Islet of Langerhans (tissue), 1 donor: Measurements from ENCODE around the gene TMEM200C.
"Not testable (repeated sequence)": the region's sequence is repeated elsewhere in the genome, so short reads cannot be mapped to it uniquely, and the experiment has no call there.

Experiments used
- FAIRE-seq: peaks from one replicate; lab custom pipeline; 2011; peaks lifted over from hg19 to GRCh38; lab: Jason Lieb, UNC

TMEM200C gene

DNA sequence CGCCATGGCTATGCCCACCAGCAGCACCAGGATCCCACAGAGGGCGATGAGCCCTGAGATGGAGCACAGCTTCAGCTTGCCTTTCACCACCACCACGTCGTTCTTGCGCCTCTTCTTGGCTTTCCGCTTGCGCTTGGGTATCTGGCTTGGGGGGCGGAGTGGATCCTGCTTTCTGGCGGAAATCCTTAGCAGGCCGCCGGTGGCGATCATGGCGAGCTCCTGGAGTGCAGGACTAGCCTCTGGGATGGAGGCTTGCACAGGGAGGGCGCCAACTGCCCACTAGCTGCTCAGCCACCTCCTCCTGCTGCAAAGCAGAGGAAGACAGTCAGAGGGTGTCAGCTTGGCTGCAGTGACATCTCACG is 3.5 kb downstream of the TMEM200C start:
- no peak for FAIRE-seq

DNA sequence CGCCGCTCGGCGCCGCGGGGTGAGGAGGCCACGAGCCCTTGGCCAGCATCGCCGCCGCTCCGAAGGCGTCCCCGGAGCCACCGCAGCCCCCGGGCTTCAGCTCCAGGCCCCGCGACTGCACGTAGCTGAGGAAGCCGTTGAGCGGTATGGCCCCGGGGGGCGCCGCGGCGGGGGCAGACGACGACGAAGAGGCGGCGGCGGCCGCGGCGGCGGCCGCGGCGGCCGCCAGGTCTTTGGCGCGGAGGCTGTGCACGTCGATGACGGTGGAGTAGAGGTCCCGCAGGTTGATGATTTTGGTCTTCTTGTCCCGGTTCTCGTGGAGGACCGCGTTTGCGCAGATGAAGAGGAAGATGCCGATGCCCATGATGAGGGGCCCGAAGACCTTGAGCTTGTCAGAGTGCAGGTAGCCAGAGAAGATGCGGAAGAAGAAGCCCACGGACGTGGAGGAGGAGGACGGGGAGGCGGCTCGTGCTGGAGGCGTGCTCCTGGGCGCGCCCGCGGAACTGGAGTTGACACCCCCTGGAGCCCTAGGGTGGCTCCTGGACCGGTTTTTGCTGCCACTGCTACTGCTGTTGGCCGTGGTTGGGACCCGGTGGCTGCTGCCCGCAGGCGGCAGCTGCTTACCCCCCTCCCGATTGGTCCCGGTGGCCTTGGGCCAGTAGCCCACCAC is 4.0 kb downstream of the TMEM200C start:
- FAIRE-seq: no peak

DNA sequence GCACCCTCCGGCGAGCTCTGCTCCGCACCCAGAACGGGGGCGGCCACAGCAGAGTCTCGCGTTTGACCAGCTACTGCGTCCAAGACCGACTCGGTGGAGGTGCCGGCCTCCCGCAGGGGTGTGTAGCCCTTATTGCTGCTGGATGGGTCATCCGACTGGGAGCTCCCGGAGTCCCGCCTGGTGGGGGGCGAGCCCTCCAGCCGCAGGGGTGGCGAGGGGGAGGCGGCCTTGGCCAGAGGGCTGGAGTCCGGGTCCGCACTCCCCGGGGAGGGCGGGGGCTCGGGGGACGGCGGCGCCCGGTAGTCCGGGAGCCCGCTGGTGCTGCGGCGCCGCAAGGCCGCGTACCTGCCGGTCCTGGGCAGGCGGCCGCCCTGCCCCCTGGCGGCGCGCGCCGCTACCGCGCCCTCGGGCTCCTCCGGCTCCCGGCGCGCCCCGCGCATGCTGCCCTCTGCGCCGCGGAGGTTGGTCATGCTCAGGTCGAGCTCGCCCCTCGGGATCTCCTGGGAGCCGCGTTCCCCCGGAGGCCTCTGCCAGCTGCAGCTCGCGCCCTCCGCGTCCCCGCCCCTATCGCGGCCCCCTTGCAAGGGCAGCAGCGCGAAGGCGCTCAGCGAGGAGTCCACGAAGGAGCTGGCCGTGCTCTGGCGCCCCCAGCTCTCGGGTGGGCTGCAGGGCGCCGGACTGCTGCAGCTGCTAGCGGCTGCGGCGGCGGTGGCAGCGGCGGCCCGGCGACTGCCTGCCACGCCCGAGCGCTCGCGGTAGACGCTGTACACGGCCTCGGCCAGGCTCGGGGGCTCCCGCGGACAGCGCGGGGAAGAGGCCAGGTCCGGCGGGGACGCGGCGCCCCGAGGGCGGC is 4.8 kb downstream of the TMEM200C start:
- FAIRE-seq: no peak

DNA sequence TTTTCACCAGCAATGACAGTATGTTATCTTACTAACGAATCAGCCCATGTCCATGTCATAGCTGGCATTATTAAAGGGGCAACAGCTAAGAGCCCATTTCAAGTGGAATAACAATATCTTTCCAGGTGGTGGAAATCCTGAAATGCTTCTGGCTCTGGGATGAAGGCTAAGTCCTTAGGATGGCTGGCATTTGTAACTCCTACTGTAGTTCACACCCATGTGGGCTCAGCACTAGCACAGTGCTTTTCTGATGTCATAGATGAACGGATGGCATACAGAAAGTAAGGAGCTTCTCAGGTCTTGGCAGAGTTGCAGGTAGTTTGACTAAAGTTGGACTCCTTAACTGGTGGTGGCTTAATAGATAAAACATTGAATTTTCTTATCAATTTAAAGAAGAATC is 10.0 kb downstream of the TMEM200C start:
- FAIRE-seq: no peak

DNA sequence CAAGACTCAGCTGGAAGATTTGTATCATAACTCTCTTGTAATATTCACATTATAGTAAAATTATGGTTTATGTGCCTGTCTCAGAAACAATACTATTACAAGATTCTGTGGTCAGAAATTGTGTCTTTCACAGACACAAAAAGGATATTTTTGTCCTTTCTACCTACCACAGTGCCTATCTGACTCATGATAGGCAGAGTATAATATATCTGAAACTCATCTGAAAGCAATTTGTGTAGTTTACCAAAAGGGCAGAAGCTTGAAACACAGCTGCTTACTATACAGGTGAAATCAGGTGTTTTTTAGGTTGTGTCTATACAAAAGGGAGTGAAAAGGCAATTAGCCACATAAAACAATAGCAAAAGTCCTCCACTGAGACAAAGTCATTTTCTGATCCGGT is 10.9 kb downstream of the TMEM200C start:
- no peak for FAIRE-seq

DNA sequence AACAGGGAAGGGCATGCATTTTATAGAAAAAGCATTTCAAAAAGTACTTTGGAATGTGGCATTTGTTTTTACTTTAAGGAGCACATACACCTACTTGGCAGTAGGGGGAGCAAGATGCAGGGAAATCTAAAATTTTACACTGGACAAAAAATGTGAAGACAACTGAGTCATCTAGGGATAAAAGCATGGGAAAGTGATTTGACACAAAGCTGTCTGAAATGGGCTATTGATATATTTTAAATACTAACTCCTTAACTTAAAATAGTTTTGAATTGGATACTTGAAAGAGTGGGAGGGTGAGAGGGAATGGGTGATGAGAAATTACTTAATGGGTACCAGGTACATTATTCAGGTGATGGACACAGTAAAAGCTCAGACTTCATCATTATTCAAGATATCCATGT is 15.8 kb downstream of the TMEM200C start:
- peak; percentile 96 for FAIRE-seq

DNA sequence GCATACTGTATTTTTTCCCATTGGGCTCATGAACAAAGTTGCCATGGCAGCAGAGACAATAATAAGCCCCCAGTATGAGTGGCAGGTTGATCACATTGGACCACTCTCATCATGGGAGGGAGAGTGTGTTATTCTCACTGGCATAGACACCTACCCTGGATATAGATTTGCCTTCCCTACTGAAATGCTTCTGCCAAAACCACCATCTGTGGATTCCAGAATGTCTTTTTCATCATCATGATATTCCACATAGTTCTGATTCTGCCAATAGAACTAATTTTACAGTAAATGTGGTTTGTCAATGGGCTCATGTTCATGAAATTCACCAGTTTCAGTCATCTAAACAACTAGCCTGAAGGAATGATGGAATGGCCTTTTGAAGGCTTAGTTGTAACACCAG is 18.4 kb downstream of the TMEM200C start:
- no peak for FAIRE-seq

DNA sequence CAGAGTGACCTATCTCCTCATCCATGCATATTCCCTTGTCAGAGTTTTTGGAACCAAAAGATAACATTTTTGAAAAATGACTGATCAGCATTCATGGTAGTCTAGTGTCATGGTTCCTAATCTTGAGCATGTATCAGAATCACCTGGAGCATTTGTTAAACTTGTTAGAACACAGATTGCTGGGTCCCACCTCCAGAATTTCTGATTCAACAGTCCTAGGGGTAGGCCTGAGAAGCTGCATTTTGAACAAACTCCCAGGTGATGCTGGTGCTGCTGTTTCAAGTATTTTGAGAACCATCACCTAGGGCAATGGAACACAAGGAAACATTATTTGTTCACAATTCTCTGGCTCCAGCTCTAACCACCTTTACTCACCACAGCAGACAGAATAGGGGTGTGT is 21.0 kb downstream of the TMEM200C start:
- no peak for FAIRE-seq

DNA sequence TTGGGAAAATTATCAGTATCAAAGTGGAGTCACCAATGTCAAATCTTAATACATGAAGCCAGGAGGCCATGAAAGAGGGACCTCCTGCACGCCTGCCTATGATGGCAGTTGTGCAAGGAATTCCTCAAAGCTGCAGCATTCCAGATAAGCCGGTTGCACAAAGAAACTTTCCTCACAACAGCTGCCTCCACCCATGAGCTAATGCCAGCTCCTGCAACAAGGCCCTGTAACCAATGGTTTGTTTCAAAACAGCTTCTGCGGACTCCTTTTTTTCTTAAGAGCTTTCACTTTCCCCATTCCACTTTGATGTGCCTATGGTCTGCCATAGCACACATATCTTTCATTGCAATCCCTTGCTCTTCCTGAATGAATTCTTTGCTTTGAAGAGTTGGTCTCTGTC is 22.4 kb downstream of the TMEM200C start:
- no peak for FAIRE-seq

DNA sequence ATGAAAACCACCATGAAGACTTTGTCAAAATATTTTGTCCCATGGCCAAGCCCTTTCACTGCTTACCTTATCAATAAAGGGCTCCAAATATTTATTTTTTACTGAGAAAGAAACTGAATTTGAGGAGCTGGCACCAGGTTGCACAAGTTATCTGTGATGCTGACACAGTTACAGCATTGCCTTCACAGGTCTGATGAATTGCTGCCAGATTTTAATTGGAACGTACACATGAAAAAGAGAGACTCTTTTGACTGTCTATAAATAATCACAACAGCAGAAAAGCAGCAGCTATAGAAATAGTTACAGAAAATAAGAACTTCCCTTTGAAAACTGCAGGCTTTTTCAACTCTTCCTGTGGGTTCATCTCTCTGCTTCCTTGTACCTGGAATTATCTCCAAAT is 23.9 kb downstream of the TMEM200C start:
- FAIRE-seq: no peak

DNA sequence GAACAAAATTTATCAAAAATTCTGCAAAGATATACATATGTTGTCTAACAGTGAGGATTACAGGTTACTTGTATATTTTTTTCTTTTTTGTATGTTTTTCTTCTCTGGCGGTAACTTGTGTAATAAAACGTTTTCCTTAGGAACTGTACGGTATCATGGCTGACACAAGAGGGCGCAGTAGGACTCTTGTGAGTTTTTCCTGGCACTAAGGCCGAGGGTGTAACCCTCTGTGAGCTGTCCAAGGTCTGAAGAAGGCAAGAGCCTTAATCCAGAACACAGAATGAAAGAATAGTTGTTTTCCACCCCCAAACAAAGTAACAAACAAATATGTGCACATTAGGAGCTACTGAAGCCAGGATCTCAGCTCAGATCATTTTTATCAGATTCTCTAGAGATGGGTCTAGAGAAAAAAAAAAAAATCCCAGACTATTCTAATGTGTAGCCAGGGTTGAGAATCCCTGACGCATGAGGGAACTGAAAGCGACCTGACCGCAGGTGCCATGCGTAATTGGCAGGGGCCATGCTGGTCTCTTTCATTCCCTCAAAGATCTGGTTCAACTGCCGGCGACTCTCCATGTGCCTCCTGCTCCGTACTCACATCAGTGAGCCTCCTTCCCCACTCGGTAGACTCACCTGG is 27.0 kb downstream of the TMEM200C start:
- FAIRE-seq: peak; percentile 41

DNA sequence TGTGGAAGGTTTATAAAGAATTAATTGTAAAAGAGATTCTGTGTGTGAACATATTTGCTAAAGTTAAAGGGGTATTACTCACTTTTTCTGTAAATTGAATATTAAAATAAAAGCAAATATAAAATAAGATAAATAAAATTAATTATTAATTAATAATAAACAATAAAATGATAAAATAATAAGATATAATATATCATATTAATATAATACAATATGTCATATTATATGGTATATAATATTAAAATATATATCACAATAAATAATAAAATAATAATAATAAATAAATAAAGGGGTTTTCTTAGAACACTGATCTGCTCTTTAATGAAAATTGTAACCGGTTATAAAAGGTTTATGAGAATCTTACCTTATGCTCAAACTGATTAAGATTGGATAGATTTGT is 29.8 kb downstream of the TMEM200C start:
- FAIRE-seq: no peak

DNA sequence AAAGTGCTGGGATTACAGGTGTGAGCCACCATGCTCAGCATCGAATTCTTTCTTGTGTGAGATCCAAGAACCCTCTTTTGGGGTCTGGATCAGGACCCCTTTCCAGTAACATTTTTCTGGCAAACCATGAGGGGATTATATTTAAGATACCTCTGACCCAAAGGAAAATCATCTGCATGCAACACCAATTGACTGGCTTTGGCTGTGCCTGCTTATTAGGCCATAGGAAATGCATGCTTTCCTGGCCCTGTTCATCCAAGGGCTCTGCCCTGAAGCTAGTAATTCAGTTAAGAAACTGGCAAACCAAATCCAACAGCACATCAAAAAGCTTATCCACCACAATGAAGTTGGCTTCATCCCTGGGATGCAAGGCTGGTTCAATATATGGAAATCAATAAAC is 33.2 kb downstream of the TMEM200C start:
- FAIRE-seq: not testable (repeated sequence)

DNA sequence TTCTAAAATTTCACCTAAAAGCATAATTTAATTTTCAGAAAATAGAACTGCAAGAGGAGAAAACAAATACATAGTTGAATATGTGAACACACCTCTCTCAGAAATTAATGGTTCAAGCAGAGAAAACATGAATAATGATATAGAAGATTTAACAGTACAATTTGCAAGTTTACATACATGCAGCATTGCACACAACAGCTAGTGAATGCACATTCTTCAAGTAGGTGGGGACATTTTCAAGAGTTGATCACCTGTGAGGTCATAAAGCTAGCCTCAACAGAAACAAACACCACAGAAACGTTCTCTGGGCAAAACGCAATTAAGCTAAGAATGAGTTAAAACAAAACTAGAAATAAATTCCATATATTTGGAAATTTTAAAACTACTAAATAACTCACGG is 38.1 kb downstream of the TMEM200C start:
- FAIRE-seq: no peak

DNA sequence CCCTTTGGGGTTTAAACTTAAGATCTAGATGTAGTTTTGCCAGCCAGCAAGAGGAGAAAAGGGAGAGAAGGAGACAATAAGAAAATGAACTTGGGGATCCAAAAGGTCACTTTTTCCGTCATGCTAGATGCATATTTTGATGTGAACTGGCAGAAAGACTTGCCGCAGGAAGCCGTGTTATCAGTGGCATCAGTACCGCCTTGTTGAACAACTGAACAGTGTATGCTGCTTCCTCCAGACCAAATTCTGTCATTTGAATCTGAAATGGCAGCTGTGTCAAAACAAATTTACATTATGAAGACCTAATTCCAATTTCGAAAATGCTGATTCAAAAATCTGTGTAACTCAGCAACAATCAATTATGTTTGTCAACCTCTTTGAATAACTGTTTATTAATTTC is 42.1 kb downstream of the TMEM200C start:
- no peak for FAIRE-seq

DNA sequence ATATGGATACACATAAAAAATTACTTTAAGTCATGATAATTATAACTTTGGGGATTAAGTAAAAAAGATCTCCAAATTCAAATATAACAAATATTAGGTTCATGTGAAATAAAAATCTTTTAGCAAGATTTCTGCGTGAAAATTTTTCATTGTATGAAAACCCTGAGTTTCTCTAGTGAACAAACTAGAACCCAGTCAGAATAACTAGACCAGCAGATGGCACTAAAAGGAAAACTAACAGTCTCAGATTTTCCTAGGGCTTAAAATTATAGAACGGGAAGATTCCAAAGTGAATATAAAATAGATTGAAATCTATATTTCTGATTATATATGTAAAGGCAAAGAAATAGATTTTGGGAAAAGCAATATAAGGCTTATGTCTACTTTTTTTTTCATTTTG is 43.3 kb downstream of the TMEM200C start:
- FAIRE-seq: peak; percentile 96

DNA sequence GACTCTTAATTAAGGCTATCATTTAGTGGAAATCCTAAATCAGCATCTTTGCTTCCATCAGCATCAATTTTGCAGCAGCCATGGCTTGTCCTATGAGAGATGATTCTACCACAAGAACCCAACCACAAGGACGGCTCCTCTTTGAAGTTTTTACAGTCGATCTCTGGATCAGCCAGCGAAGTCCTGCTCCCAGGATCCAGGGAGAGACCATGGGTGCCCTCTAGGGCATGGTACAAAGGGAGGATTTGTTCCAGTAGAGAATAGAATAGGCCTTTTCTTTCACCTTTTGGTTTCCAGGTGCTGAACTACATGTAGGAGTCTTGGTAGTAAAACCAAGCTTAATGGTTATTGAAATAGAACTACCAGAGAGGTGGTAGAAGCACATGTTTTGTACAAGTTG is 52.7 kb downstream of the TMEM200C start:
- no peak for FAIRE-seq

DNA sequence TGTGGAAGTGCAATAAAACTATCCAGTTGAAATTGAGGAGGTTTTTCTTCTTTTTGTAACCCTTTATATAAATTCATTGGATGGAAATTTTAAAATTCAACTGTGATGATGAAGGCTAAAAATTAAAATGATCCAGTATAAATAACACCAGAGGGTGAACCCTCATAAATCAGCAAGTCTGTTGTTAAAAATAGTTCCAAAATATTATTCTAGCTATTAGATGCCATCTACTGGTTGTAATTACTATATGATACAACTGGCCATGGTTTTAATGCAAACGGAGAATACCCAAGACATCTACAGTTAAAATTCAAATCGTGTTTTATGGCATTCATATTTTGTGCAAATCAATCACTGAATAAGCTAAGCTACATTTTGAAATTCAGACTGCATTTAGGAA is 53.8 kb downstream of the TMEM200C start:
- FAIRE-seq: peak; percentile 61

DNA sequence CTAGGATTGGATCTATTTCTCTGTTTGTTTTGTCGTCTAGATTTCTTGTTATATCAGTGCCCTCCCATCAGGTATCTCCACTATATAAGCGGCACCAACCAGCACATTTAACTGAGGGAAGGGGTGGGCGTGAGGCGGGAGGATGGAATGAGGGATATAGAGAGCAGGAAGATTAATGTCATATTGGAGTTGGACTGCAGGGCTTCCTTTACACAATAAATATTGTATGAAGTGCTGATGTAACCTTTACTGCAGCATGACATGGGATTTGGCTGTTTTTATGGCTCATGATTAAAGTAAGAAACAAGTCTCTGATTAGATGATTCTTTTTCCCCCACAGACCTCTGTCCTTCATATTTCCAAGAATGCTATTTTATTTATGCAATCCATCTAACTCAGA is 54.8 kb downstream of the TMEM200C start:
- no peak for FAIRE-seq

DNA sequence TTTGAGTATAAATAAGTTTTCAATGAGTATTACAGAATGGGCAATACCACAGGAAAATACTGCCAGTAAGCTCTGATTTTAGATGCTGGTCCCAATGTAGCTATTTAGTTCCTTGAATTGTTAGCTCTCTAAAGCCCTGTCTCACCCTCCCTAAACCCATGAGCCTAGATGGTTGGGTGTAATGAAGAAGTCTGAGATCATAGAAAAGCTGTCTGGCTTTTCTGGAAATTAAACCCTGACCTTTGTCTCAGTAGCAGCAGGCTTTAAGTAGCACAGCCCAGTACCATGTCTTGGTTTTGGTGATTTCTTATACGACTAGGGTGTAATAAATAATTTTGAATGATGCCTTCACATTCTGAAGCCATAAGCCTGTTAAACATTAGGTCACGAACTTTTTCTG is 55.3 kb downstream of the TMEM200C start:
- FAIRE-seq: no peak

DNA sequence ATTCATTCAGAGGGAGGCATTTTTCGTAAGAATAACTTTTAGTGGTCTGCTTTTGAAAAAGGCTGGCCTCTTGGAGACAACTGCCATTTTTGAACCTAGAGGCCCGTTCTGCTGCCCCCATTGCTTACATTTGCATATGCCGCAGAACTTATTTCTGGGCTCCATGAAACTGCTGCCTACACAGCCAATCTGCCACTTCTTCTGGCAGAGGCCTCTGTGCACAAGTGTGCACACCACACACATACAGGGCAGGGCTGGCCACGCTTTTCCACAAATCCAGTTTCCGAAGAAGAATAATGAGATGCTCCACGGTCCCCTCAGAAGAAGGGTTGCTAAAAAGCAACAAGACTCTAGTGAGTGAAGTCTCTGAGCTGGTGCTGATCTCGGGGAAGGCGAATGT is 56.2 kb downstream of the TMEM200C start:
- no peak for FAIRE-seq
